ENCODE data around the gene MACC1. TPM values are rescaled to one million over a fixed set of nuclear protein-coding genes. Genes with fewer than 3 reads are reported as not detected.

MACC1 gene
- total and polyA plus RNA-seq, 10 of the 15 experiments (the other 5 are each of a cell fraction or from before 2014, with no cell fraction given), result 6.0 to 61.1 (median 12.7) TPM

DNA sequence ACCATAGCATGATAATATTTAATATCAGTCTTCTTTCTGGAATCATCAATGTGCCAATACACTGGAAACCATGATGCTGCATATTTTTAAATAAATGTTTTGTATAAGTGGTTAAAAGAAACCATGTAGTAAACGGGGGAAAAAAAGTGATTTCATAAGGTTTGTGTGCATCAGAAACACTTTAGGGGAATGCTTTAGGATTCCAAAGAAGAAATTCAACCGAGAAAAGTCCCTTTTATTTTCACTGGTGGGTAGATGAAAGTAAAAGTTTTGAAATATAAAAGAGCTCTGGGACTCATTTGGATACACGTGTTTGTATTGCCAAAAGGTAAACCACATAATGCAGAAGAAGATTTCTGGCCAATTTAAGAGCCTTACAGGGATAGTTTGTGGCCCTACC, 11.9 kb upstream of the MACC1 start (continued):
- TF ChIP-seq PBX3 (IDR thresholded peaks at IDR 0.05; ENCODE audit: insufficient replicate concordance, low read depth, low read length) (no peak), NR2F1 (conservative IDR thresholded peaks at IDR 0.05) (no peak)

GRCh38 chr7:20228654-20229053, 11.5 kb upstream of the MACC1 start:
- H3K9me3 ChIP-seq (replicated peaks; ENCODE audit: control insufficient read depth, insufficient read depth, low read length), result no peaks in the 10 kb centered on the region; the same call in 2 of the 3 replicates
- no peaks in the 10 kb centered on the region for H3K27me3 ChIP-seq (replicated peaks in 1 of 2; ENCODE audit: control insufficient read depth in 2 of 2, insufficient read depth in 2 of 2, low read length in 1 of 2)
- ATAC-seq (no peak), FAIRE-seq (no peak), DNase-seq (ENCODE audit: low read depth, low spot score) (no peak)
- H3K9ac ChIP-seq (ENCODE audit: control insufficient read depth, insufficient read depth, low read length), result no peak overlapping the region
- no peak overlapping the region for H3K4me3 ChIP-seq
- BruUV-seq (replicated peaks), result no TSS peak
- intact Hi-C loops (cut with micrococcal nuclease; ENCODE audit: unreplicated experiment) (no loop called here), in situ Hi-C loops (cut with MboI) (loop anchor here (25.0 kb wide), 2 partner anchors 1134 to 1709 kb away; partner anchors contain the start of gene CDCA7L)
- no peaks in the 10 kb centered on the region for H4K20me1 ChIP-seq (ENCODE audit: control insufficient read depth, insufficient read depth)
- ChIA-PET RAD21 (ENCODE audit: unreplicated experiment) (interaction anchor here (0.9 kb wide), 1 partner anchor 8 kb away, joined by 3 read pairs; no protein-coding TSS in a partner anchor), POLR2A (no interaction called here), CTCF (no interaction called here), SMC1A (ENCODE audit: uncharacterized antibody, unreplicated experiment) (interaction anchor here (1.2 to 16.4 kb wide), 3 partner anchors 9 to 14 kb away, joined by 5 to 474 read pairs (median 8); partner anchors contain the start of gene MACC1)
- no peaks in the 10 kb centered on the region for H3K36me3 ChIP-seq (ENCODE audit: control insufficient read depth in 2 of 2, insufficient read depth in 2 of 2, low read length in 1 of 2)
- no peak overlapping the region for H3K4me2 ChIP-seq (ENCODE audit: control insufficient read depth, insufficient read depth)
- no peaks in the 10 kb centered on the region for H3K79me2 ChIP-seq (ENCODE audit: control insufficient read depth, insufficient read depth, low read length)
- no peak overlapping the region for H3K27ac ChIP-seq (ENCODE audit: control insufficient read depth, insufficient read depth)
- no peak overlapping the region for H2AFZ ChIP-seq (ENCODE audit: control insufficient read depth, low read depth, low read length)
- H3K4me1 ChIP-seq (ENCODE audit: control insufficient read depth, insufficient read depth, low read length), result peaks cover 7% of the 10 kb centered on the region
- TF ChIP-seq CTCF (IDR thresholded peaks at IDR 0.05 in 2 of 3, conservative IDR thresholded peaks at IDR 0.05 in 1 of 3; ENCODE audit: control insufficient read depth in 2 of 3, extremely low read depth in 1 of 3, insufficient read depth in 1 of 3, low read depth in 3 of 3, low read length in 3 of 3), result no peak
- no peak for TF ChIP-seq WRNIP1 (IDR thresholded peaks at IDR 0.05; ENCODE audit: borderline replicate concordance, low read depth, low read length)
- TF ChIP-seq KDM1A (IDR thresholded peaks at IDR 0.05; ENCODE audit: borderline replicate concordance), result no peak
- no peak for TF ChIP-seq PML (IDR thresholded peaks at IDR 0.05; ENCODE audit: low read length)
- TF ChIP-seq DPF2 (IDR thresholded peaks at IDR 0.05), result no peak
- TF ChIP-seq ZSCAN29 (IDR thresholded peaks at IDR 0.05), result no peak
- TF ChIP-seq, protein P1, sequence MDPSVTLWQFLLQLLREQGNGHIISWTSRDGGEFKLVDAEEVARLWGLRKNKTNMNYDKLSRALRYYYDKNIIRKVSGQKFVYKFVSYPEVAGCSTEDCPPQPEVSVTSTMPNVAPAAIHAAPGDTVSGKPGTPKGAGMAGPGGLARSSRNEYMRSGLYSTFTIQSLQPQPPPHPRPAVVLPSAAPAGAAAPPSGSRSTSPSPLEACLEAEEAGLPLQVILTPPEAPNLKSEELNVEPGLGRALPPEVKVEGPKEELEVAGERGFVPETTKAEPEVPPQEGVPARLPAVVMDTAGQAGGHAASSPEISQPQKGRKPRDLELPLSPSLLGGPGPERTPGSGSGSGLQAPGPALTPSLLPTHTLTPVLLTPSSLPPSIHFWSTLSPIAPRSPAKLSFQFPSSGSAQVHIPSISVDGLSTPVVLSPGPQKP (IDR thresholded peaks at IDR 0.05; ENCODE audit: low read depth, low read length), result no peak
- TF ChIP-seq PAX5 (IDR thresholded peaks at IDR 0.05; ENCODE audit: borderline replicate concordance, low read depth, low read length), result no peak
- no peak for TF ChIP-seq SIX5 (IDR thresholded peaks at IDR 0.05; ENCODE audit: low read depth, low read length, severe bottlenecking)
- no peak for TF ChIP-seq EP300 (IDR thresholded peaks at IDR 0.05; ENCODE audit: borderline replicate concordance in 1 of 2, control insufficient read depth in 1 of 2, low read depth in 2 of 2, low read length in 2 of 2)
- TF ChIP-seq NBN (IDR thresholded peaks at IDR 0.05), result no peak
- no peak for TF ChIP-seq RBBP5 (conservative IDR thresholded peaks at IDR 0.05)
- no peak for TF ChIP-seq ZZZ3 (IDR thresholded peaks at IDR 0.05; ENCODE audit: control insufficient read depth, insufficient read length, low read depth)
- TF ChIP-seq MEF2B (IDR thresholded peaks at IDR 0.05; ENCODE audit: partially characterized antibody, poor library complexity, severe bottlenecking), result no peak
- TF ChIP-seq MYC (IDR thresholded peaks at IDR 0.05; ENCODE audit: insufficient read depth, insufficient read length, insufficient replicate concordance, low read length, severe bottlenecking), result no peak
- TF ChIP-seq MYB (IDR thresholded peaks at IDR 0.05; ENCODE audit: borderline replicate concordance, low read depth, low read length), result no peak
- no peak for TF ChIP-seq EGR1 (IDR thresholded peaks at IDR 0.05; ENCODE audit: borderline replicate concordance in 1 of 2, low read depth in 2 of 2, low read length in 2 of 2)
- TF ChIP-seq POLR2AphosphoS5 (IDR thresholded peaks at IDR 0.05; ENCODE audit: low read length), result no peak
- TF ChIP-seq ZNF622 (IDR thresholded peaks at IDR 0.05), result no peak

Data from GM12878 (cell line).